ENCODE data around the gene MGST2. TPM values are rescaled to one million over a fixed set of nuclear protein-coding genes. Genes with fewer than 3 reads are reported as not detected.
"Not testable (repeated sequence)": the region's sequence is repeated elsewhere in the genome, so short reads cannot be mapped to it uniquely, and the experiment has no call there.

MGST2 gene
- total and polyA plus RNA-seq, 7 experiments from 2014 or later = 1.4 to 37.3 (median 2.5) TPM

DNA sequence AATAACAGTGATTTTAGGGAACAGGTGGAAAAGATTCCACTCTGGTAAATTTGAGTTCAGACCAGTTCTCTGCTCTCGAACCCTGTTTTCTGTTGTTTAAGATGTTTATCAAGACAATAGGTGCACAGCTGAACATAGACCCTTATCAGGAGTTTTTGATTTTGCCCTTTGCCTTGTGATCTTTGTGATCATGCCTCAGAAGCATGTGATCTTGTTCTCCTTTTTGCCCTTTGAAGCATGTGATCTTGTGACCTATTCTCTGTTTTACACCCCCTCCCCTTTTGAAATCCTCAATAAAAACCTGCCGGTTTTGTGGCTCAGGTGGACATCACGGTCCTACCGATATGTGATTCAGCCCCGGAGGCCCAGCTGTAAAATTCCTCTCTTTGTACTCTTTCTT is 32.9 kb upstream of the MGST2 start:
- H3K27ac Mint-ChIP-seq; H3K27ac ChIP-seq (ENCODE audit: low read depth, low read length); ATAC-seq; DNase-seq; H3K4me3 Mint-ChIP-seq; H3K36me3 ChIP-seq (ENCODE audit: control insufficient read depth in 2 of 3, insufficient read depth in 3 of 3, low read length in 3 of 3); H3K9me3 ChIP-seq (ENCODE audit: control insufficient read depth in 2 of 3, low read length in 3 of 3); intact Hi-C loops (cut with micrococcal nuclease); CTCF ChIA-PET; H3K4me3 ChIP-seq (ENCODE audit: low read length); POLR2A ChIA-PET; H3K4me1 Mint-ChIP-seq; H3K27me3 ChIP-seq (ENCODE audit: control insufficient read depth in 2 of 2, insufficient read depth in 2 of 2, low read length in 2 of 2); H3K4me1 ChIP-seq (ENCODE audit: control insufficient read depth in 2 of 2, insufficient read depth in 2 of 2, low read length in 2 of 2); H3K36me3 Mint-ChIP-seq: not testable (repeated sequence)
- peaks cover 0 to 18% (median 5%) of the 10 kb centered on the region in 11 donors for H3K9me3 Mint-ChIP-seq
- H3K27me3 Mint-ChIP-seq = peaks cover 14 to 42% (median 18%) of the 10 kb centered on the region in 5 donors

DNA sequence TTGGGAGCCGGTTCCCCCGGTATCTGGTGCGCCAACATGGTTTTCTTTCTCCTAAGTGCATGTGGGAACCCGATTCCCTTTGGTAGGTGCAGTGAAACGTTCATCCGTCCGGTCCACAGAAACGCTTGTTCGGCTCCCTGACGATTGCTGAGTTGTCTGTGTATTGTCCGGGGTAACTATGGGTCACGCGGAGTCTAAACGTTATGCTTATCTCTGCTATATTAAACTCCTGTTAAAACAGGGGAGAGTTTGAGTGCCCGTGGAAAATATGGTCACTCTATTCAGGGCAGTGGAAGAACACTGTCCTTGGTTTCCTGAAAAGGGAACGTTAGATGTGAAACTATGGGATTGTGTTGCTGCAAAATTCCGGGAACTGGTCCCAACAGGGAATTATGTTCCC is 32.4 kb upstream of the MGST2 start:
- DNase-seq (no peak), ATAC-seq (no peak)
- Mint-ChIP-seq H3K9me3 (peaks cover 0 to 22% (median 7%) of the 10 kb centered on the region in 11 donors), H3K4me1 (no peaks in the 10 kb centered on the region), H3K27ac (no peak overlapping the region), H3K27me3 (peaks cover 14 to 40% (median 18%) of the 10 kb centered on the region in 5 donors), H3K36me3 (peaks cover 0 to 9% (median 0%) of the 10 kb centered on the region in 5 donors), H3K4me3 (no peak overlapping the region)
- CTCF ChIA-PET = no interaction called here
- no peaks in the 10 kb centered on the region for H3K36me3 ChIP-seq (ENCODE audit: control insufficient read depth in 2 of 3, insufficient read depth in 3 of 3, low read length in 3 of 3)
- H3K4me3 ChIP-seq (ENCODE audit: low read length) = no peak overlapping the region
- no peak overlapping the region for H3K27ac ChIP-seq (ENCODE audit: low read depth, low read length)
- intact Hi-C loops (cut with micrococcal nuclease) = no loop called here
- POLR2A ChIA-PET = no interaction called here
- H3K9me3 ChIP-seq (ENCODE audit: control insufficient read depth in 2 of 3, low read length in 3 of 3) = no peaks in the 10 kb centered on the region
- H3K4me1 ChIP-seq (ENCODE audit: control insufficient read depth in 2 of 2, insufficient read depth in 2 of 2, low read length in 2 of 2) = no peaks in the 10 kb centered on the region
- no peaks in the 10 kb centered on the region for H3K27me3 ChIP-seq (ENCODE audit: control insufficient read depth in 2 of 2, insufficient read depth in 2 of 2, low read length in 2 of 2)

GRCh38 chr4:139633661-139634060 is 32.0 kb upstream of the MGST2 start:
- intact Hi-C loops (cut with micrococcal nuclease) = no loop called here
- Mint-ChIP-seq H3K9me3 (peaks cover under 1 to 27% (median 7%) of the 10 kb centered on the region in 11 donors), H3K4me1 (no peaks in the 10 kb centered on the region), H3K4me3 (no peak overlapping the region), H3K27me3 (peaks cover 14 to 37% (median 18%) of the 10 kb centered on the region in 5 donors), H3K27ac (no peak overlapping the region), H3K36me3 (peaks cover 0 to 9% (median 0%) of the 10 kb centered on the region in 5 donors)
- H3K4me3 ChIP-seq (ENCODE audit: low read length) = no peak overlapping the region
- POLR2A ChIA-PET = no interaction called here
- ATAC-seq = no peak
- no peaks in the 10 kb centered on the region for H3K27me3 ChIP-seq (ENCODE audit: control insufficient read depth in 2 of 2, insufficient read depth in 2 of 2, low read length in 2 of 2)
- no peak for DNase-seq
- no peaks in the 10 kb centered on the region for H3K36me3 ChIP-seq (ENCODE audit: control insufficient read depth in 2 of 3, insufficient read depth in 3 of 3, low read length in 3 of 3)
- CTCF ChIA-PET = interaction anchor here (0.6 kb wide), 1 partner anchor 33 kb away, joined by 3 read pairs; no protein-coding TSS in a partner anchor
- H3K9me3 ChIP-seq (ENCODE audit: control insufficient read depth in 2 of 3, low read length in 3 of 3) = peaks cover 0 to 2% (median 0%) of the 10 kb centered on the region in 3 experiments
- H3K27ac ChIP-seq (ENCODE audit: low read depth, low read length) = no peak overlapping the region
- H3K4me1 ChIP-seq (ENCODE audit: control insufficient read depth in 2 of 2, insufficient read depth in 2 of 2, low read length in 2 of 2) = no peaks in the 10 kb centered on the region

DNA sequence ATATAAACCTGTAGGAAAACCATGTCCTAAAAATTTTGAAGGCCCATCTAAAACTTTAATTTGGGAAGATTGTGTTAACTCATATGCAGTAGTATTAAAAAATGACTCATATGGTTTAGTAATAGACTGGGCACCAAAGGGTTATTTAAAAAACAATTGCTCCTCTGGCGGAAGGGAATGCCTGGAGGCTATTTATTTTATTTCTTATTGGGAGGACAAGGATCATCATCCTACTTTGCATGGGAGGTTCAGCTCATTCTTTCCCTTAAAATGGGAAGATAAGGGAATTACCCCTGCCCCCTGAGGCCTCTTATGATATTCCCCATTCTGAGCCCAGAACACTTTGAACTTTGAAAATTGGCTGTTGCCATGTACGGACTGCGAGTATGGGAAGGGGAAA is 29.7 kb upstream of the MGST2 start:
- intact Hi-C loops (cut with micrococcal nuclease) = no loop called here

GRCh38 chr4:139638306-139638705 is 27.3 kb upstream of the MGST2 start:
- H3K36me3 ChIP-seq (ENCODE audit: control insufficient read depth in 2 of 3, insufficient read depth in 3 of 3, low read length in 3 of 3); H3K27ac Mint-ChIP-seq; H3K4me3 Mint-ChIP-seq; ATAC-seq; DNase-seq; H3K27me3 ChIP-seq (ENCODE audit: control insufficient read depth in 2 of 2, insufficient read depth in 2 of 2, low read length in 2 of 2); H3K36me3 Mint-ChIP-seq; H3K4me1 Mint-ChIP-seq; H3K27ac ChIP-seq (ENCODE audit: low read depth, low read length); POLR2A ChIA-PET; CTCF ChIA-PET; H3K9me3 ChIP-seq (ENCODE audit: control insufficient read depth in 2 of 3, low read length in 3 of 3); intact Hi-C loops (cut with micrococcal nuclease); H3K4me3 ChIP-seq (ENCODE audit: low read length); H3K4me1 ChIP-seq (ENCODE audit: control insufficient read depth in 2 of 2, insufficient read depth in 2 of 2, low read length in 2 of 2): not testable (repeated sequence)
- Mint-ChIP-seq H3K27me3 (peaks cover 12 to 26% (median 18%) of the 10 kb centered on the region in 5 donors), H3K9me3 (peaks cover 0 to 46% (median 14%) of the 10 kb centered on the region in 11 donors)

More for the DNA sequence above, 29.7 kb upstream of the MGST2 start:
- Mint-ChIP-seq H3K4me3 (no peak overlapping the region), H3K27ac (no peak overlapping the region), H3K4me1 (no peaks in the 10 kb centered on the region), H3K27me3 (peaks cover 12 to 31% (median 18%) of the 10 kb centered on the region in 5 donors), H3K9me3 (peaks cover 0 to 46% (median 14%) of the 10 kb centered on the region in 11 donors), H3K36me3 (peaks cover 0 to 9% (median 0%) of the 10 kb centered on the region in 5 donors)
- no peaks in the 10 kb centered on the region for H3K27me3 ChIP-seq (ENCODE audit: control insufficient read depth in 2 of 2, insufficient read depth in 2 of 2, low read length in 2 of 2)
- ATAC-seq = no peak
- H3K4me3 ChIP-seq (ENCODE audit: low read length) = no peak overlapping the region
- no peak for DNase-seq
- CTCF ChIA-PET = no interaction called here
- H3K9me3 ChIP-seq (ENCODE audit: control insufficient read depth in 2 of 3, low read length in 3 of 3) = peaks cover 0 to 7% (median 0%) of the 10 kb centered on the region in 3 experiments
- H3K27ac ChIP-seq (ENCODE audit: low read depth, low read length) = no peak overlapping the region
- H3K36me3 ChIP-seq (ENCODE audit: control insufficient read depth in 2 of 3, insufficient read depth in 3 of 3, low read length in 3 of 3) = no peaks in the 10 kb centered on the region
- H3K4me1 ChIP-seq (ENCODE audit: control insufficient read depth in 2 of 2, insufficient read depth in 2 of 2, low read length in 2 of 2) = no peaks in the 10 kb centered on the region
- POLR2A ChIA-PET = interaction anchor here (0.8 kb wide), 1 partner anchor 194 kb away, joined by 4 read pairs; no protein-coding TSS in a partner anchor

- CTCF ChIA-PET = interaction anchor here (0.6 to 2.2 kb wide), 2 partner anchors 12 to 24 kb away, joined by 3 to 6 read pairs; no protein-coding TSS in a partner anchor
Measured at GRCh38 chr4:139639654-139640053, 26.0 kb upstream of the MGST2 start.

GRCh38 chr4:139641218-139641617 is 24.4 kb upstream of the MGST2 start:
- Mint-ChIP-seq H3K4me1 (no peaks in the 10 kb centered on the region), H3K27ac (no peak overlapping the region), H3K36me3 (peaks cover 0 to 6% (median 0%) of the 10 kb centered on the region in 5 donors), H3K9me3 (peaks cover 0 to 44% (median 14%) of the 10 kb centered on the region in 11 donors), H3K4me3 (no peak overlapping the region), H3K27me3 (peaks cover 0 to 16% (median 4%) of the 10 kb centered on the region in 5 donors)
- ATAC-seq (no peak), DNase-seq (no peak)
- Histone ChIP-seq H3K27ac (ENCODE audit: low read depth, low read length) (no peak overlapping the region), H3K4me3 (ENCODE audit: low read length) (no peak overlapping the region), H3K36me3 (ENCODE audit: control insufficient read depth in 2 of 3, insufficient read depth in 3 of 3, low read length in 3 of 3) (no peaks in the 10 kb centered on the region), H3K4me1 (ENCODE audit: control insufficient read depth in 2 of 2, insufficient read depth in 2 of 2, low read length in 2 of 2) (no peaks in the 10 kb centered on the region), H3K27me3 (ENCODE audit: control insufficient read depth in 2 of 2, insufficient read depth in 2 of 2, low read length in 2 of 2) (no peaks in the 10 kb centered on the region), H3K9me3 (ENCODE audit: control insufficient read depth in 2 of 3, low read length in 3 of 3) (peaks cover 0 to 7% (median 0%) of the 10 kb centered on the region in 3 experiments)
- intact Hi-C loops (cut with micrococcal nuclease) = no loop called here
- CTCF ChIA-PET = interaction anchor here (2.2 kb wide), 1 partner anchor 10 kb away, joined by 6 read pairs; no protein-coding TSS in a partner anchor
- POLR2A ChIA-PET = no interaction called here

More at GRCh38 chr4:139639654-139640053, 26.0 kb upstream of the MGST2 start:
- Mint-ChIP-seq H3K4me1 (no peaks in the 10 kb centered on the region), H3K27me3 (peaks cover 4 to 20% (median 9%) of the 10 kb centered on the region in 5 donors), H3K4me3 (no peak overlapping the region), H3K36me3 (peaks cover 0 to 9% (median 0%) of the 10 kb centered on the region in 5 donors), H3K9me3 (peaks cover 0 to 46% (median 14%) of the 10 kb centered on the region in 11 donors), H3K27ac (no peak overlapping the region)
- Histone ChIP-seq H3K4me1 (ENCODE audit: control insufficient read depth in 2 of 2, insufficient read depth in 2 of 2, low read length in 2 of 2) (no peaks in the 10 kb centered on the region), H3K27me3 (ENCODE audit: control insufficient read depth in 2 of 2, insufficient read depth in 2 of 2, low read length in 2 of 2) (no peaks in the 10 kb centered on the region), H3K4me3 (ENCODE audit: low read length) (no peak overlapping the region), H3K9me3 (ENCODE audit: control insufficient read depth in 2 of 3, low read length in 3 of 3) (peaks cover 0 to 7% (median 0%) of the 10 kb centered on the region in 3 experiments), H3K27ac (ENCODE audit: low read depth, low read length) (no peak overlapping the region), H3K36me3 (ENCODE audit: control insufficient read depth in 2 of 3, insufficient read depth in 3 of 3, low read length in 3 of 3) (no peaks in the 10 kb centered on the region)
- POLR2A ChIA-PET = no interaction called here
- ATAC-seq (no peak), DNase-seq (no peak)
- intact Hi-C loops (cut with micrococcal nuclease) = no loop called here
